ENCODE measurements around the gene EXOC3L4.

The EXOC3L4 gene

GRCh38 chr14:103122947-103123633 is 28.6 kb downstream of the EXOC3L4 start, which contains the start of gene TNFAIP2:
TSS of gene TNFAIP2 (plus strand) at chr14:103123461. CDS start at chr14:103126458, 2,997 bp downstream.
- DNase-seq = peak; percentile 44

GRCh38 chr14:103123634-103124500 is 29.3 kb downstream of the EXOC3L4 start:
- no peak for DNase-seq

GRCh38 chr14:103124501-103125001 is 30.0 kb downstream of the EXOC3L4 start:
- DNase-seq = no peak

- DNase-seq = no peak
Measured at GRCh38 chr14:103125098-103126070, 30.9 kb downstream of the EXOC3L4 start.

DNA sequence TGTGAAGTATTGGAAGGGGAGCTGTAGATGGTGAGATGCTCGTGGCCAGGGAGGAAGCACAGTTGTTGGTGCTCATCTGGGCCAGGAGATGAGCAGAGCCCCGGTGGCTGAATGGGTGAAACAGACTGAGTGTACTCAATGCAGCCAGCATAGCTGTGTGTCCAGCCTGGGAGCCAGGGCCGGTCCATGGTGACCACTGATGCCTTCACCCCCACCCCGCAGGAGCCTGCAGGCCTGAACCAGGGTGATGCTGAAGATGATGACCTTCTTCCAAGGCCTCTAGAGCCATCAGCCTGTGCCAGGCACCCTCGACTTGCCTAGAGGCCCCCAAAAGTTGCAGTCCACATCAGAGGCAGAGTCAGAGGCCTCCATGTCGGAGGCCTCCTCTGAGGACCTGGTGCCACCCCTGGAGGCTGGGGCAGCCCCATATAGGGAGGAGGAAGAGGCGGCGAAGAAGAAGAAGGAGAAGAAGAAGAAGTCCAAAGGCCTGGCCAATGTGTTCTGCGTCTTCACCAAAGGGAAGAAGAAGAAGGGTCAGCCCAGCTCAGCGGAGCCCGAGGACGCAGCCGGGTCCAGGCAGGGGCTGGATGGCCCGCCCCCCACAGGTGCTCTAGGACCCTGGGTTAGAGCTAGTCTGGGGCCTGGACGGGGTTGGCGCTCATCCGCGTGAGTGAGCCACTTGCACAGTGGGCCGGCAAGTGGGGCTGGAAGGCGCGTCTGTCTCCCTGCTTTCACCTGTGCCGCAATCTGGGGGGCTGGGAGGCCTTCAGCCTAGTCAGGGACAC is 31.8 kb downstream of the EXOC3L4 start:
- no peak for DNase-seq

GRCh38 chr14:103126873-103127304 is 32.4 kb downstream of the EXOC3L4 start:
- no peak for DNase-seq

GRCh38 chr14:103127356-103127755 is 32.8 kb downstream of the EXOC3L4 start:
- DNase-seq = no peak

DNA sequence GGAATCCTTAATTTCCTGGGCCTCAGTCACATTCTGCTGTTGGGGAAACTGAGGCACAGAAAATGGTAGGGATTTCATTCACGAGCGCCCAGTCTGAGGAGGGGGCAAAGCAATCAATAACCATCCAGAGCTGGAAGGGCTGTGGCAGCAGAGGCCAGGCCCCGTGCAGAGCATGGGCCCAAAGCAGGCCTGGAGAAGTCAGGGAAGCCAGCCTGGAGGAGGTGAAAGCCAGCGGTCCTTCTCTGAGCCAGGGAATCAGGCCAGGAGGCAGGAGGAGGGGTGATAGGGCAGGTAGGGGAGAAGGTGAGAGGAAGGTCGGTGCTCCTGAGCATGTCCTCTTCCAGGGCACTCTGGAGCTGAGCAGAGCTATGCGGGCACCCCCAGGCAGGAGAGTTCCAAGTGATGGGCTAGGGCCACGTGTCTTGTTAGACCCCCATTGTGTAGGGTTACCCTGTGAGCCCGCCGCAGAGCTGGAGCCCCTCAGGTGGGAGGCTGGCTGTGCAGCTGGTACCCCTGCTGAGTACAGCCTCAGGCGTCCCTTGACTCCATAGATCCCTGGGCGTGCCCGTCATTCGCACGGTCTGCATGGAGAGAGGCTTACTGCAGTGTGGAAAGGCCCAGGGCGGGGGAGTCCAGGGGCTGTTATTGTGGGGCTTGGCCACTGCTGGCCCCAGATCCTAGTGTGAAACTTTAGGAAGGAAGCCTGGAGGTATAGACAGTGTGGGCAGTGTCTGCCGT is 33.5 kb downstream of the EXOC3L4 start:
- DNase-seq = no peak

DNA sequence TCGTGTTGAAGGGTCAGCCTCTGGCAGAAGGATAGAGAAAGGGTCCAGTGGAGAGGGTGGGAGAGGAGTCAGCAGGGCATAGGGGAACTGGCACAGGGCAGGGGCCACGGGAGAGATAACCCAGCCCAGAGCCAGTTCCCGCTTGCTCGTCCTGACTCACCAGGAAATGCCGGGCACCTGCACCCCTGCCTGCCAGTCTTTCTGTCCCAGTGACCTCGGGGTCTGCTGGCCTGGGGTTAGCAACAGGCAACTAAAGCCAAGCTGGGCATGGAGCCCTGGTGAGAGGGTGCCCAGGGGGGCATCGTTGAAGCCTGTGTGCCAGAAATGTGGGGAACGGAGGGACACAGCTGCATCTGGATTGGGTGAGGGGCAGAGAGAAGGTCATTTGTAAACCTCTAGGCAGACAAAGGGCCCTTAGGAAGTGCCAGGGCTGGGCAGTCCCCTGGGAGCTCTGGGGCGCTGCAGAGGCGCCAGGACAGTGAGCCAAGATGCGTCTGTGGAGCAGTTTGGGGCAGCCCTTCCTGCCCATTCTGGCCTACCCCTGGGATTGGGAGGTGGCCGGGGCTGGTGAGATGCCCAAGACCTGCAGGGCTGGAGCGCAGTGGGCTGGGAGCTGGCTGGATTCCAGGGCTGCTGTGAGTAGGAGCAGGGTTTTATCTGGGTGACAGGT is 34.2 kb downstream of the EXOC3L4 start:
- no peak for DNase-seq

DNA sequence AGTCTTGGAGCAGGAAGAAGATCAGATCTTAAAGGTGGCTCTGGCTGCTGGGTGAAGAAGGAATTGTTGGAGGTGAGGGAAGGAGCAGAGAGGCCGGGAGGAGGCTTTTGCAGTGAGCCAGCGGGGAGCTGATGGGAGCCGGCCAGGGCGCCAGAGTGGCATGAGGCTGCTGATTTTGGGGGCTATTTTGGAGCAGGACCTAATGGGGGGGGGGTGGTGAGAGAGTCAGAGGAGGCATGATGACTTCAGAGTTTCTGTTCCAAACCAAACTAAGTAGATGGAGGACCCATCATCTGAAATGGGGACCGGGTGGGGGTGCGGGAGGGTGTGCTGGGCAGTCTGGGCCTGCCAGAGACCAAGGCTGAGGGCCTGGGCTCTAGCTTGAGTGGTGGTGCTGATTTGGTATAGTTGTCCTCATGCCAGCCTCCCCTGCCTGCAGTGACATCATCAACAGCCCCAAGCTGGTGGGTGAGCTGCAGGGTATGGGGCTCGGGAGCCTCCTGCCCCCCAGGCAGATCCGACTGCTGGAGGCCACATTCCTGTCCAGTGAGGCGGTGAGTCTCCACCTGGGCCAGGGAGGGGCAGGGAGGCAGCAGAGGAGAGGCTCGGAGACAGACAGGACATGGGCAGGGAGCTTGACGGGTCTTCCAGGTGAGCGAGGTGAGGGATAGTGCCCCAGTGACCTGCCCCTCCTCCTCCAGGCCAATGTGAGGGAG is 34.9 kb downstream of the EXOC3L4 start:
- DNase-seq = no peak

DNA sequence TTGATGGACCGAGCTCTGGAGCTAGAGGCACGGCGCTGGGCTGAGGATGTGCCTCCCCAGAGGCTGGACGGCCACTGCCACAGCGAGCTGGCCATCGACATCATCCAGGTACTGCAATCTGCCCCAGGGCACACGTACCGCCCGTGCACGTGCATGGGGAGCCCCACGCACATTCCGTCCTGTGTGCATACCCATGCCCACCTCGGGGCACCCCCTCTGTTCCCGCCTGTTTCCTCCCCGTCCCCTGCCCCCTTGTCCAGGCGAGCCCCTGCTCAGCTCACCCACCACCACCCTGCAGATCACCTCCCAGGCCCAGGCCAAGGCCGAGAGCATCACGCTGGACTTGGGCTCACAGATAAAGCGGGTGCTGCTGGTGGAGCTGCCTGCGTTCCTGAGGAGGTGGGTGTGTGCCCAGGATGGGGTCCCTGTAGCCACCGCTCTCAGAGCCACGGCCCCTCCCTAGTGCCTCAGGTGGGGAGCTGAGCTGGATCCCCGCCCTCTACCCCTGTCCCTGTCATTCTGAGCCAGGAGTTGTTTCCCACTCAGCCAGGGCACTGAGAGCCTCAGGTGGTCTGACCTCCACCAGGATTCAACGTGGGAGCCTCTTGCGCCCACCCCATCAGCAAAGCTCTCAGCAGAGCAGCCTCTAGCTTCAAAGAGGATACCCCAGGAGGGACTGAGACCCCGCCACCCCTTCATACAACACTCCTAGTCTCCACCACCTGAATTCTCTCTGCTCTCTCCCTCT is 35.7 kb downstream of the EXOC3L4 start:
- DNase-seq = no peak

DNA sequence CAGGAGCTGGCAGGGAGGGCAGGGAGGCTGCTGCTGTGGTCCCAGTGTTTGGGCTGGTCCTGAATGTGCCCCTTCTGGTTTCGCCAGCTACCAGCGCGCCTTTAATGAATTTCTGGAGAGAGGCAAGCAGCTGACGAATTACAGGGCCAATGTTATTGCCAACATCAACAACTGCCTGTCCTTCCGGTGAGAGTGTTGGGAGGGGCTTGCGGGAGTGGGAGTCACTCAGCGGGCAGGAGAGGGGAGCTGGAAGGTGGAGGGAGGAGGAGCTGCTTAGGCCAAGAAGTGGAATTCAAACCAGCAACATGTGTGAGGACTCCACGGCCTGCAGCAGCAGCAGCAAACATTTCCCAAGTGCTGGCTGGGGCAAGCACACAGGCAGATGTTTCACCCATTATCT is 36.4 kb downstream of the EXOC3L4 start:
- DNase-seq = no peak

GRCh38 chr14:103131580-103131979 is 37.1 kb downstream of the EXOC3L4 start:
- no peak for DNase-seq

DNA sequence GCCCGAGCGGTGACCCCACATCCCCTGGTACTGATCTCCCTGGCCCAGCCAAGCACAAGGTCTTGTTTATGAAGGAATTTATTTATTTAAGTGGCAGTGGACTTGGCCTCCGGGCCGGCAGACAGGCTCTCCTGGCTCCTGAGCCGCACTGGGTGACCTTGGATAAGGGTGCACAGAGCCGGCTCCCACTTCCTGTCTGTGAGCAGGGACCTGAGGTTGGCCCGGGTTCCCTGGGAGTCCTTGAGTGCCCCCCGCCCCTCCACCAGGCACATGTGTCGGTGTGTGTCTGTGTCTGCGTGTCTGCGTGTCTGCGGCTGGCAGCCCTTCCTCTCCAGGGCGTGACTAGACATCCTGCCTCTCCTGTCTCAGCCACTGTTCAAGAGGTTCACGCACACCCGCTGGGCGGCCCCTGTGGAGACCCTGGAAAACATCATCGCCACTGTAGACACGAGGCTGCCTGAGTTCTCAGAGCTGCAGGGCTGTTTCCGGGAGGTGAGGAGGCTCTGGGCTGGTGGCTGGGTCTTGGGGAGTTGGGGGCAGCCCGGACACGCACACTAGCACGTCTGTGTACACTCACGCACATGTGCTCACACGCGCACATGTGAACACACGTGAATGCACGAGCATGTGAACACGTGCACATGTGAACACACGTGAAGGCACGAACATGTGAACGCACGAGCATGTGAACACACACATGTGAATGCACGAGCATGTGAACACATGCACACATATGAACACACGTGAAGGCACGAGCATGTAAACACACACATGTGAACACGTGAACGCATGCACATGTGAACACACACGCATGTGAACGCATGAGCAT is 38.1 kb downstream of the EXOC3L4 start:
- no peak for DNase-seq

DNA sequence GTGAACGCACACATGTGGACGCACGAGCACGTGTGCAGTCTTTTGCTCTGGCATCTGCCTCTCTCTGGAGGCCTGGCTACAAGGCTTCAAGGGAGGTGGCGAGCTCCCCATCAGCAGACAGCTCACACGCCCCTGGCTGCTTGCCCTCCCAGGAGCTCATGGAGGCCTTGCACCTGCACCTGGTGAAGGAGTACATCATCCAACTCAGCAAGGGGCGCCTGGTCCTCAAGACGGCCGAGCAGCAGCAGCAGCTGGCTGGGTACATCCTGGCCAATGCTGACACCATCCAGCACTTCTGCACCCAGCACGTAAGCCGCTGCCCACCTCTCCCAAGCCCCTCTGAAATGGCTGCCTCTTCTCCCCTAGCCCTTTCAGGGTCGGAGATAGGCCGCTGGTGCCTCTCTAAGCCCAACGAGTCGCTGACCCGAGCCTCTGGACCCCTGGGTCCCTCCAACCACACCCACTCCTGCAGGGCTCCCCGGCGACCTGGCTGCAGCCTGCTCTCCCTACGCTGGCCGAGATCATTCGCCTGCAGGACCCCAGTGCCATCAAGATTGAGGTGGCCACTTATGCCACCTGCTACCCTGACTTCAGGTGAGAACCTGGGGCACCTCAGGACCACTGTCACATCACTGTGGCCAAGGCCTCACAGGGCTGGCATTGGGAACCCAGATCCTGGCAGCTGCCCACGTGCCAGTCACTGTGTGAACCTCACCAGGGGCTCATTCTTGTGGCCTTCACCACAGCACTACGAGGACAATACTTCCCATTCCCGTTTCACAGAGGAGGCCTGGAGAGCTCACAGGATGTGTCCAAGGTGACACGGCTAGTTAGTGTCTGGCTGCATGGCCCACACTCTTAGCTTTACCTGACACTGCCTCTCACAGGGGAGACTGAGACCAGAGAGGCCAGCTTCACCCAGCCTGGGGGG is 39.0 kb downstream of the EXOC3L4 start:
- DNase-seq = no peak

DNA sequence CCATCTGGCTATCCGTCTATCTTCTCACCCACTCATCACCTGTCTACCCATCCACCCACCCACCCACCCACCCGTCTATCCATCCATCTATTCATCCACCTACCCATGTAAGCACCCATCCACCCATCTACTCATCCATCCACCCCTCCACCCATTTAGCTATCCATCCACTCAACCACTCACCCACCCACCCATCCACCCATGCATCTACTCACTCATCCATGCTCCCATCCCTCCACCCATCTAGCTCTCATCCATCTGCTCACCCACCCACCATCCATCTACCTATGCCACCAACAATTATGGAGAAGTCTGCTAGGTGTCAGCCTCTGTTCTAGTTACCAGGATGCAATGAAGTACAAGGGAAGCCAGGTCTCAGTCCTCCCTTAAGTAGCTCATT is 39.9 kb downstream of the EXOC3L4 start:
- no peak for DNase-seq

DNA sequence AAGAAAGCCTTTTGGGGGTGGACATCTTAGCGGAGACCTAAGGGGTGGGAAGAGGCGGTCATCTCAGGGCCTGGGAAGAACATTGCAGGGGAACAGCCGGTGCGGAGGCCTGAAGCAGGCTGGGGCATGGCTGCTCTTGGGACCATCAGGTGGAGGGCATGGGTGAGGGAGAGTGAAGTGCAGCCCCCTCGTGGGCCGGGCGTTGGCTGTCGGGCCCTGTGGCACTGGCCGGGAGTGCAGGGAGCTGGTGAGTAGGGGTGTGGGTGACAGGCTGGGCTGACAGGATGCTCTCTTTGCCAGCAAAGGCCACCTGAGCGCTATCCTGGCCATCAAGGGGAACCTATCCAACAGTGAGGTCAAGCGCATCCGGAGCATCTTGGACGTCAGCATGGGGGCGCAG is 40.4 kb downstream of the EXOC3L4 start:
- DNase-seq = no peak
